ENCODE results near the gene LAMA3.
"Not testable (repeated sequence)": the region's sequence is repeated elsewhere in the genome, so short reads cannot be mapped to it uniquely, and the experiment has no call there.

The LAMA3 gene

DNA sequence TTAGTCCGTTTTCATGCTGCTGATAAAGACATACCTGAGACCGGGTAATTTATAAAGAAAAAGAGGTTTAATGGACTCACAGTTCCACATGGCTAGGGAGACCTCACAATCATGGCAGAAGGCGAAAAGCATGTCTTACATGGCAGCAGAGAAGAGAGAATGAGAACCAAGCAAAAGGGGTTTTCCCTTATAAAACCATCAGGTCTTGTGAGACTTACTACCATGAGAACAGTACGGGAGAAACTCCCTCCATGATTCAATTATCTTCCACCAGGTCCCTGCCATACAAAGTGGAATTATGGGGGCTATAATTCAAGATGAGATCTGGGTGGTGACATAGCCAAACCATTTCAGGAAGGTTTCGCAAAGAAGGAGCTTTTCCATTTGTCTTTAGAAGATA lies 44.0 kb downstream of the LAMA3 start:
- DNase-seq (ENCODE audit: low read depth): not testable (repeated sequence)

DNA sequence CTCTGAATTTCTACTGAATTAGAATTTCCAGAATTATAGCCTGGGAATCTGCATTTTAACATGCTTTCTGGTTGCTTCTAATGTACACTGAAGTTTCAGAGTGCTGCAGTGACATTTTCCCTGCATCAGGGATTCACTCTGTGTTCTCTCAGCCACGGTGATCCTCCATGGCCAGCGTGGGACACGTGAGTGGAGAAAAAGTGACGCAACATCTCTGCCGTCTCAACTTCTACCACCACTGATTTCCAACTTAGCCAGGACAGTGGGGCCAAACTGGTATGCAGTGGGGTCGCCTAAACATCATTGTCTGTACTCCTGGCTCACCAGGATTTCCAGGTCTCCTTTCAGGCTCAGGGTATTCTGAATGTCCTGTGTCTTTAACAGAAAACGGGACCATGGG lies 44.6 kb downstream of the LAMA3 start:
- no peak for DNase-seq (ENCODE audit: low read depth)

DNA sequence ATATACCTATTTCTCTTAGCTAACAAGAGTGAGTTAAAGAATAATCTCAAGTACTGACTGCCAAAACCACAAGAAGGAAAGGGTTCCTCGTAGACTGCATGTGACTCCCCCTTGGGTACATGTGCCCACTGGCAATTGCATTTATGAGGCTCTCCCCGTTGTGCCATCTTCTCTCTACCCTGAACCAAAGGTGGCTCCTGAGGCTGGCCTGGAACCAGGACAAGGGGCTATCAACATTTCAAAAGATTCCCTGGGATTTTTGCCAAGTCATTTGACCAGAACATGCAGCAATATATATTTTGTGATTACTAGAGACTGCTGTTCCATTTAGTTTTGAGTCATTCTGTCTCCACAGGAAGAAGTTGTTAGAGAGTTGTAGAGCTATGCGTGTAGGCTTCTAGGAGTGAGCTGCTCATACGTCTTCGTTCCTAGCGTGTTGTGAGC lies 45.8 kb downstream of the LAMA3 start:
- DNase-seq (ENCODE audit: low read depth): no peak

DNA sequence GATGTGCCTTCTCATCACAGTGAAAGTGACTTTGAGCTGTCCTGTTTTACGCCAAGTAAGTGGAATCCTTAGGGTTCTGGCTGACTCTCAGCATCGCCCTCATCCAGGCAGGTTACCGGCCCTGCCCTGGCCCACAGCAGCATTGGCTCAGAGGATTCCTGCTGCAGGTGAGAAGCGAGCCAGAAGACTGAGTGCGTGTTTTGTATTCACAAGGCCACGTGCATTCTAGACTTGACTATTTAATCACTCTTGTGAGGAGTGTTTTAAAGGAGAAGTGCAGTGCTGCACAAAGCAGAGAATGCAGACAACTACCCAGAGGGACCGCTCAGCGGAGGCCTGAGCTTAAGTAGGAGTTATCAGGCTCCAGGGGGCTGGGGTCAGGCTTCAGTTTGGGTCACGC lies 48.3 kb downstream of the LAMA3 start:
- no peak for DNase-seq (ENCODE audit: low read depth)

DNA sequence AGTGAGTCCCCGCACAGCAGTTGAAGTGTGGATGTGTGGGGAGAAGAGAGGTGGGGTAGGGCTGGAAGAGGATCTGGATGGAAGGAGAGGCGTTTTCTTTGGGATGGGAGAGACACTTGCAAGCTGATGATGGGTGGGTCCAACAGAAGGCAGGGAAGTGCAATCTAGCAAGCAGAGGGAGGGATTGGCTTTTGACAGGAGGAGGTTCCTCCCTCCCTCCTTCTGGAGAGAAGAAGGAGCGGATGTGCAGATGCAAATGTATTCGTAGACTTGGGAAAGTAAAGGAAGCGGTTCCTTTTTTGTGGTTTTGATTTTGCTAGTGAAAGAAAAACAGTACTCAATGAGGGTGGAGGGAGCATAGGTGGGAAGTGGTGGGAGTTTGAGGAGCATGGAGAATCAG lies 48.9 kb downstream of the LAMA3 start:
- DNase-seq (ENCODE audit: low read depth): no peak

DNA sequence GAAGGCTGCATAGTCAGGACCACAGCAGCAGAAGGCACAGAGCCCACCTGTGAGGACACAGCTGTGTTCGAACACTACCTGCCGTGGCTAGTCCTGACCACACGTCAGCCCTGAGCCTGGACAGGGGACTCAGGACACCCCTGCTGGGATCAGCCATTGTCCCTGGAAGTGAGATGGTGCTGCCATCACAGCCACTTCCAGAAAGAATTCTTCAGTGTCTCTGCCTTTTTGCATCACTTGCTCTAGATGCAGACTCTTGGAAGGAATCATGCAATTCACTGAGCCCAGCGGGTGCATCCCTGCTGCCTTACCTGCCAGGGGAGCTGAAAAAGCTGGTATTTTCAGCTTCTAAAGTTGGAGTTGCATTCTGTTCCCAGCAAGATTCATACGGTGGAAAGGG lies 49.3 kb downstream of the LAMA3 start:
- DNase-seq (ENCODE audit: low read depth): no peak

DNA sequence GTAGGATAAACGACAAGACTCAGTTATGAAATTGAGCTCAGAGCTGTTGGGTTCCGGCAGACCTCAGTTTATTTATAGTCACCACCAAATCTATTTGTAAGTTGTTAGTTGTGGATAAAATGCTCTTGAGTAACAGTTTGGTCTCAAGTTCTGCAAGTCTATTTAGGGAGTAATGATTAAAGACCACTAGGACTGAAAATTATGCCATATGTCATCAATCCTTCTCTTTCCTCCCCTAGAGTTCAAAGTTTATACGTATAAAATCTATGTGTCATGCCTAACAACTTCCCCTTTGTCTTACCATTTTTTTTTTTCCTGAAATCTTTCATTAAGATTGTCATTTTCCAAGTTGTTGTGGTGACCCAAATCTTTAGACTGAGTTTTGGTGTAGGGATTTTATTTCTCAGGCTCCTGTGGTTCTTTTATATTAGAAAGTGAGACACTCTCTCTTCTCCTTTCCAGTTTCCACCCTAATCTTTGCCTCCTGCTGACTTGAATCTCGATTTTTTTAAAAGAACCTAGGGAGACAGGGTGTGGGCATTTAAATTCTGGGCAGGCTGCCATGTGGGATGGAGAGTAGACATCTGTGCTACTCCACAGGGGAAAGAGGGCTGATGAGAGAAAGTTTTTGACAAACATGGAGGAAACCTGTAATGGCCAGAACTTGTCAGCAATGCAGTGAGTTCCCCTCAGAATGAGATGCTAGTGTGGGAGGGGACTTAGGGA lies 51.0 kb downstream of the LAMA3 start:
- no peak for DNase-seq (ENCODE audit: low read depth)

DNA sequence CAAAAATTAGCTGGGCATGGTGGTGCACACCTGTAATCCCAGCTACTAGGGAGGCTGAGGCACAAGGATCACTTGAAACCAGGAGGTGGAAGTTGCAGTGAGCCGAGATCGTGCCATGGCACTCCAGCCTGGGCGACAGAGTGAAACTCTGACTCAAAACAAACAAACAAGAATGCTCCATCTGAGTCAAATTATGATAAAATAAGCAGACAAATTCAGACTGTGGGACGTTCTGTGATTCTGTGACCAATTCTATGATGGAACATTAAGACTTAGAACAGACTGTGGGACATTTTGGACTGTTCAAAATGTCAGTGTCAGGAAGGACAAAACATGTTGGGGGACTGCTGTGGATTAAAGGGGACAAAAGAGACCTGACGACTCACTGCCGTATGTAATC lies 52.7 kb downstream of the LAMA3 start:
- not testable (repeated sequence) for DNase-seq (ENCODE audit: low read depth)

DNA sequence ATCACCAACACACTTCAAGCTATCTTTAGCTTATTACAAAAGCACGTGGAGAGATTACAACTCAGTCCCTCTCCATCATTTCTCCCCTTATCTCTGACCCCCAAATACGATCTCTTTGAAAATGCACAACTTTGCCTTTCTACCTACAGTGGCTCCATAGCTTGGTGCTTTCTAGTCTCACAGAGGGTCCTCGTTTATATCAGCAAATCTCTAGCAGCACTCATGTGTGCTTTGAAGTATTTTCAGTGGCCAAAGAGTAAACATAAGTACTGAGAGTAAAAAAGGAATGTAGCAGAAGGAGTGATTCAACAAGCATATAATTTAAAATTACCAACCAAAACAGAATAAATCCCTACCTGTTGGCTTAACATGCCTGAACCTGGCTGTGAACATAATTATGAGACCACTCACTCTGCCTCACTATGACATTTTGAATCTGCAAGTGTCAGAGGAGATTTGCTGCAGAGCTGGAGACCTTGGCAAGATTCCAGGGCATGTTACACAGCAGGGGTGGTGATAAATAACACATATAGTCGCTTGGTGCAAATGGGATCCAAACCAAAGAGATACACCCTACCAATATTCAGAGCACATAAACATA lies 54.6 kb downstream of the LAMA3 start:
- DNase-seq (ENCODE audit: low read depth): no peak

DNA sequence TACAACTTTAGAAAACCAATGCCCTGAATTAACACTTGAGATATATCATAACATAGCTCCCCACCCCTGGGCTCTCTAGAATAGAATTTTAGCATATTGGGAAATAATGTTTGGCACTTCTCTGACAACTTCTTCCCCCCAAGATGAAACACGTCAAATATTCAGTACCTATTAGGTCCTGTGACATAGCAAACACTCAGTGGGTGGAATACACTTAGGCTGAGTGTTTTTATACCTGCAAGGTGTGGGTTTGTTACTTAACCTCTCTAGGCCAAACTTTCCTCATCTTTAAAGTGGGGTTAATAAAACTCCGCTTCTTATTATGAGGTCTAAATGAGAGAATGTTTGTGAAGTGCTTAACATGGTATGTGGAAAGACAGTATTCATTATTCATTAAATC lies 56.1 kb downstream of the LAMA3 start:
- DNase-seq (ENCODE audit: low read depth): no peak

DNA sequence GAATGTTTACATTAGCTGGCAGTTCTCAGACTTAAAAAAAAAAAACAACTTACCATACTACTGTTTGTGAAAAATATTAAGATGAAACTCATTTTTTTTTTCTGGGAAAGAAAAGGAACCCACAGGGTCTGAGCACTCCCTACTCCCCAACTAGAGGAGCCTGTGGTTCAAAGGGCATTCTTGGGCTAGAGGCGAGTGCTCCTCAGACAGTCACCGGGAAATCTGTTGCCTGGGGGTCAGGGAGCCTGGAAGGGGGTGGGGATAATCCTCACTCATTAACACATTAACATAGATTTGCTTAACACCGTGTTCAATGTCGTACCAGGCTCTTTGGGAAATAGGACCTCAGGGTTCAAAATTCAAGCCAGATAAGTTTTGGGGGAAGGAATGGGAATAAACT lies 57.6 kb downstream of the LAMA3 start:
- no peak for DNase-seq (ENCODE audit: low read depth)

DNA sequence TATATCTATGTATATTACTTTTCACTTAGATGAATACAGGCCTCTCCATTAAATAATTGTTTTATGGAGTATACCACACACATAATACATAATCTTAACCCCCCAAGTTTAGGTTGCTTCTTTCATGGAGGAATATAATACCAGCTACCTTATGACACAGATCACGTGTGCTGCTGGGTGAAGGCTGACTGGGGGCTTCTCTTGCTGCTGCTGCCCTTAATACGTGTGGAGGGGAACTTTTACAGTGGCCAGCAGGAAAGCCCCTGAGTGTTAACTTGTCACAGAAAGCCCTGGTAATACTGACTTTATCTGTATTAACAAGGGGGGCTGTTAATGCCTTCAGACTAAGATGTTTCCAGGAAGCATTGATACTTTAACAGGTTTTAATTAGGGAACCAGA lies 63.1 kb downstream of the LAMA3 start:
- DNase-seq (ENCODE audit: low read depth): no peak

DNA sequence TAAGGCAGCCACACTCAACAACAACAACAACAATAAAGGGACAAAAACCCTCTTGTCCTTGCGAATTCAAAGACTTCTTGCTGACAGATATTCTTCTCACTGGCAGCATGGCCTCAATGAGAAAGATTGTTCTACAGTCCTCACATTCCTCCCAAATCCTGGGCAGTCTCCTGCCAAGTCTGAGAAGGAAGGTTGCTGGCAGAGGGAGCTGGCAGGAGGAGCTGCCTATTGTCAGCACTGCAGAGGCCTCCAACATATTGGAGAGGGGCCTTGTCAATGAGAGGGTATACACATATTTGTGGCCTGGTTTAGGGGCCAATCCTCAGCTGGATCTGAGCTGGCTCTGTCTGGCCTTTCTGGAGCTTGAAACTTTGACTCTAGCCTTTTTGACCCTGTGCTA lies 63.5 kb downstream of the LAMA3 start:
- DNase-seq (ENCODE audit: low read depth): no peak

DNA sequence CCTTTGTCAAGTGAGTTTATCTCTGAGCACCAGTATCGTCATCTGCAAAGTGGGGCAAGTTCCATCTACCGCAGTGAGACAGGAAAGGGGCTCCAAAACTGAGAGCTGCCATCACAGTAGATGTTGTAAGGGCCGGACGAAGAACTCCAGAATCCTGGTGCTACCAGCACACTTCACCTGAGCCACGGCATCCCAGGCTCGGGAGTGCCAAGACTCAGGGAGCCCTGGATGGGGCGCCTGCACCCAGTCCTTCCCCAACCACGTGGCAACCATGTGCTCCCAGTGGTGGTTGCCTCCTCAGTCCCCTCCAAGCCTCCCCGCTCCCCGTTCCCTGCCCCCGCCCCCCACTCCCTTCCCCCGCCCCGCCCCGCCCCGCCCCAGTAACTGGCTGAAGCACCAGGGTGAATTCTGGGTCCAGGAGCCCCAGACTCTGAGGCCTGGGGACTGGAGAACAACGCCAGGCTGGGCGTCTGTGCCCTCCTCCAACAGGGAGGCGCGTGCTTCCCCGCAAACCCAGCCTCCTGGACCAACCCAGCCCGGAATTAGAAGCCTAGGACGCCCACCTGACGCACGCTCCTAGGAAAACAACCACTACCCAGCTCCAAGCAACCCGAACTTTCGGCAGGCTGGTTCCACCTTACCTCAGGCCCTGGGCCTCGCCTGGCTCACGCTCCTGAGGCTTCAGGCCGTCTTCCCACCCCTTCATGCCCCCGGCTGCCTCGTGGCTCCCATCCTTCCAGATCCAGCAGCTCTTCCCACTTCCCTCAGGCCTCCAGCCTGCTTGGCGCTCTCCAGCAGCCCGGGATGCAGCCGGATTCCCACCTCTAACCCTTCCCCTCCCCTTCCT lies 67.6 kb downstream of the LAMA3 start:
- DNase-seq (ENCODE audit: low read depth): no peak

DNA sequence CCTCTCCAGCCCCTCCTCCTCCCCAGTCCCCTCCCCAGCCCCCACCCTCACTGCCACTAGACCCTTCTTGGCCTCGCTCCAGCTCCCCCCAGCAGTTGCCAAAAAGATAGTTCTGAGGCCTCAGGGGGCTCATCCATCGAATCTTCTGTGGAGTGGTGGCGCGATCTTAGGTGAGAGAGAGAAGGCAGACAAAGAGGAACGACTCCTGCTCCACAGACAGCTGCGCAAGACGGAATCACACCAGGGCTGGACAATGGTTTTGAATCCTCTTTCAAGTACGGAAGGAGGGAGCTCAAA lies 68.1 kb downstream of the LAMA3 start:
- DNase-seq (ENCODE audit: low read depth): no peak

DNA sequence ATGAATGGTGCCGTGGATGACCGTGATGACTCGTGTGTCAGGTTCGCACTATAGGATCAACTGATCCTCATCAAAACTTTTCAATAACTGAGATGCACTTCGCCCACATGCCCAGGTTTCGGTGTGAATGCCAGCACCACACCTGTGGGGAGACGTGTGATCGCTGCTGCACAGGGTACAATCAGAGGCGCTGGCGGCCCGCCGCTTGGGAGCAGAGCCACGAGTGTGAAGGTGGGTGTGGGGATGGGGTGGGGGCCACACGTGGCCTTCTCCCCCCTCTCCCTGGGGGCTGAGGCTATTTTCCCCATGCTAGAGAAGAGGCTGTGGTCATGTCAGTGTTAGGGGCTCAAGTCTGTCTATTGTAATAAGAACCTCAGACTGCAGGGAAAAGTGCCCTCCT lies 69.0 kb downstream of the LAMA3 start:
- no peak for DNase-seq (ENCODE audit: low read depth)

DNA sequence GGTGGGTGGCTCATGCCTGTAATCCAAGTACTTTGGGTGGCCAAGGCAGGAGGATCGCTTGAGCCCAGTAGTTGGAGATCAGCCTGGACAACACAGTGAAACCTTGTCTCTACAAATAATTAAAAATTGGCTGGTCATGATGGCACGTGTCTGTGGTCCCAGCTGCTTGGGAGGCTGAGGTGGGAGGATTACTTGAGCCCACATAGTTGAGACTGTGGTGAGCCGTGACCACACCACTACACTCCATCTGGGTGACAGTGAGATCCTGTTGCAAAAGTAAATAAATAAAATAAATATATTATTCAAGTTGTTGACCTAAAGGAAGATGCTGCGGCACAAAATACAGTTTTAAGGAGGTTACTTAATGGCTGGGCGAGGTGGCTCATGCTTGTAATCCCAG lies 72.7 kb downstream of the LAMA3 start:
- no peak for DNase-seq (ENCODE audit: low read depth)

DNA sequence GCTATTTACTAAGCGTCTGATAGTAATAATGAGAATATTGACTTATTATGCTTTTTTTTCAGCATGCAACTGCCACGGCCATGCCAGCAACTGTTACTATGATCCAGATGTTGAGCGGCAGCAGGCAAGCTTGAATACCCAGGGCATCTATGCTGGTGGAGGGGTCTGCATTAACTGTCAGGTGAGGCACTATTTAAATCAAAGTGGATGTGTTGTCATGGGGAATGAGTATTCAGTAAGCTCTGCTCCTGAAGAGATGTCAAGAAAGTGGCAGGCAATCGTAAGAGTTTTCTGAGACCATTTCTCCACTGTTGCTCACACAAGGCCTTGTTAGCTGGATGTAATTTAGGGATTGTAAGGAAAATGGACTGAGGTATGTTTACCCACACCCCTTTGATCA lies 74.1 kb downstream of the LAMA3 start:
- no peak for DNase-seq (ENCODE audit: low read depth)

DNA sequence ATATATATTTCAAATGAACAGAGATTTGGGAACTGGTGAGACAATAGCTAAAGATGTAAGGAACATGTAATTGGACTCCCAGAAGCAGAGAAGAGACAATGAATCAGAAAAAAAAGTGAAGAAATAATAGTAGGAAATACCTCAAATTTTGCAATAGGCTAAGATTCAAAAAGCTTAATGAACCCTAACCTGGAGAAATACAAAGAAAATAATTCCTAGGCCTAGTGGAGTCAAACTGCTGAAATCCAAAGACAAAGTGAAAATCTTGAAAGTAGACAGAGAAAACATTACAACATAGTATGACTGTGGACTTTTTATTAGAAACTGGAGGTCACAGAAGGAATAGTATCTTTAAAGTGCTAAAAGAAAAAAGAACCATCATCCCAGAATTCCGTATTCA lies 76.7 kb downstream of the LAMA3 start:
- no peak for DNase-seq (ENCODE audit: low read depth)

DNA sequence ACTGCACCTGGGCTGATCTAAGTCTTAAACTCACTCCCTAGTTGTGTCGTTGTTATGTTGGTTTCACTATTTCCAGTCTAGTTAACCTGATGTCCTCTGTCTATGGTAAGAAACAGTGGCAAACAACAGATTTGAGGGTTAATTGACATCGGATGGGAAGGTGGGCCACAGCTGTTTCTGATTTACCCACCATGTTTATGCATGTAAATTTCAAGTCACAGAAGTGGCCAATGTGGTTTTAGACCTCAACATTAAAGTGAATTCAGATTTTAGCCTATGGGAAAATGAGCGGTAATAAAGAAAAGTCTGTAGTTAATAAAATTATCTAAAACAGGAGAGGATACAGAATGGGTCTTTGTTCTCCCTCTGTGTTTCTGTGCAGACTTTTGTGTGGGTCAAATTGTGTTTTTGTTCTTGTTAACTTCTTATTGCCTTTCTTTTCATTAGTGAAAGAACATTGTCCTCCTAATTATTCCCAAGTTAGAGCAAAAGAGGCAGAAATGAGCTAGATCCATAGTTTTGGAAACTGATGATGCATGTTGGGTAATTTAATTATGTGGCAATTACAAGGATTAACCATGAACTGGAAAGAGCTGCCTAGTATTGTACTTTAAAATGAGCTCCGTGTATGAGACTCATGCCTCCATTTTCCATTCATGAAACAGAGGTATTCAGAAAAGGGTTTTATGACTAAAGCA lies 83.2 kb downstream of the LAMA3 start:
- DNase-seq (ENCODE audit: low read depth): no peak

DNA sequence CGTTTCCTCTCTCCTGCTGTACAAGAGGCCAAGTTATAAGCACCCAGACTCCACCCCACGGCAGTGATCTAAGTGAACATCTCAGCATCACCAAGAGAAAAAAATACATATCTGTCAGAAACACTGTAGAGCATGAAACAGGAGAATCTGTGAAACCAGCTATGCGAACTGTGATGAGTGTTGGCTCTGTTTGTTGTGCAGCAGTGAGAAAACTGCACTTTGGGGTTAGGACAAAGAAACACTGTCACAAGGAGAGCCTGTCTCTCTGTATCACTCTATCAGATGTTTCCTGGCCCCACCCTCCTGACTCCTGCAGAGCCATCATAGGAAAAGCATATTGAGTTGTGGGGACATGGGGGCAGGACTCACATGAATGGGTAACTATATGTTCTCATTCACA lies 87.1 kb downstream of the LAMA3 start:
- no peak for DNase-seq (ENCODE audit: low read depth)

DNA sequence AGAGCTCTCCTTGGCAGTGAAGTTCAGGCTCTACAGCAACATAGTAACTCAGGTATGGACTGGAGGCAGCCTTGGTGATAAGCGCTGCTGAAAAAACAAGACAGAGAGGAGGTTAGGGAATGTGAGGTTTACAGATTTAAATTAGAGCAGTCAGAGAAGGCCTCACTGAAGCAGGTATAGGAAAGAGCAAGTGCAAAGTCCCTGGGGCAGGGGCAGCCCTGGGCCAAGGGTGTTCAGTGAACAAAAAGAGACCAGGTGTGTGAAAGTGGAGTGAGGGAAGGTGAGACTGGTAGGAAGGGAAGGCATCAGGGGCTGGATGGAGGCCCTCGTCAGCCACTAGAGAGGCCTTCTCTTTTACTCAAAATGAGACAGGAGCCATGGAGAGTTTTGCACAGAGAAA lies 89.6 kb downstream of the LAMA3 start:
- no peak for DNase-seq (ENCODE audit: low read depth)

Data from stimulated activated CD4-positive, alpha-beta T cell treated with anti-CD3 and anti-CD28 coated beads, Interleukin-2, amount 100 ng/mL, for 4 hours (primary cell).